HG03066 (cell line): Measurements from ENCODE around the gene FN1.
"Not testable (repeated sequence)": the region's sequence is repeated elsewhere in the genome, so short reads cannot be mapped to it uniquely, and the experiment has no call there.

Experiments
- ATAC-seq: cut with Tn5 transposase; IDR thresholded peaks from one replicate; pipeline ENCODE4 v1.9.1; 2021; ENCODE audit warnings: low read depth; ENCODE audit not compliant: unreplicated experiment

The FN1 gene

DNA sequence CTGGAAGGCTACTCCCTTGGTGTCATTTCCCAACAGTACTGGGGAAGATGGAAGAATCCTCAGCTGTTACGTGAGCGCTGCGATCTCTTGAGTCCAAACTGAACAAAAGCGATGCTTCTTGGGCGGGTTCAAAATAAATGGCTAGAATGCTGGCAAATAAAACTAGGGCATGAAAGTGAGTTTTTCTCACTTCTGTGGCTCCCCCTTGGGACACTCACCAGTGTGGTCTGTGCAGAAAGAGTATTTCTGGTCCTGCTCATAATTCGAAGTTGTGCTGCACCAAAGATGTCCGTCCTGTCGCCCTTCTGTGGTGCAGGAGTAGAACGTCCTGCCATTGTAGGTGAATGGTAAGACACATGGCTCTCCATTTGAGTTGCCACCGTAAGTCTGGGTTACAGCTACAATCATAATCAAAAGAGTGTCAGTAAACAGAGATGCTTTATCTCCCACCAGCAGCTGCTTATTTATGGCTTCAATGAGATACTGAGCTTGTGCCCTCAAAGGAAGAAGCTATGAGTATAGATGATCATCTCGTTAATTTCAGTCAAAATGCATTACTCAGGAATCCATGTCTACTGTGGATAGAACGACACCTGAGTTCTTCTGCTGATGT lies 11.8 kb downstream of the FN1 start:
- ATAC-seq, result no peak

DNA sequence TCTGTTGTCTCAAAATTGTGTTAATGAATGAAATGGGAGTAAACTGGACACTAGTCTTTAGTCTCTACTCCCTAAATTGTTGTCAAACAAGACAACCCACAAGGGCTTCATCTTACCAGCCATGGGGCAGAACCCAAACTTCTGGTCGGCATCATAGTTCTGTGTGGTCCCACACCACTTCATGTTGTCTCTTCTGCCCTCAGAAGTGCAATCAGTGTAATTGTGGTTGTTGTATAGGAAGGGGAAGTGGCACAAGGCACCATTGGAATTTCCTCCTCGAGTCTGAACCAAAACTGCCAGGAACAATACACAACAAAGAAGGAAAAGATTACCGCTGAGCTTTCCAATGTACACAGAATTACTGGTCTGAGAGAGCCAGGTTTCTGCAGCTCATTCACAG lies 12.6 kb downstream of the FN1 start:
- ATAC-seq, result no peak

DNA sequence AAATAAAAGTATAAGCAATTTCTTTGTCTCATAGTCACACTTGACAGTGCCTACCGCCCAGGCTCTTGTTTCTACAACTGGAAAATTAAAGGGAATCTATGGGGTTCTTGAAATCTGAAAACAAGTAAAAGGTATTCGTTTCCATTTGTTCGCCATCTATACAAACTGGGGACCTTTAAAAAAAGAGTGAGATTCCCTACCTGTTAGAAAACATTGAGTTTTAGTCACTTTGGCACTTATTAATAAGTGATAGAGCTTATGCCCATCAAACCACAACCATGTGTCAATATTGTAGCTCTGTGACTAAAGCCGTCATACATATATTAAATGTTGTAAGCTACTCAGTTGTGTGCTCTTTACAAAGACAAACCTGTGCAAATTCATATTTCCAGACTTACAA lies 13.2 kb downstream of the FN1 start:
- no peak for ATAC-seq

DNA sequence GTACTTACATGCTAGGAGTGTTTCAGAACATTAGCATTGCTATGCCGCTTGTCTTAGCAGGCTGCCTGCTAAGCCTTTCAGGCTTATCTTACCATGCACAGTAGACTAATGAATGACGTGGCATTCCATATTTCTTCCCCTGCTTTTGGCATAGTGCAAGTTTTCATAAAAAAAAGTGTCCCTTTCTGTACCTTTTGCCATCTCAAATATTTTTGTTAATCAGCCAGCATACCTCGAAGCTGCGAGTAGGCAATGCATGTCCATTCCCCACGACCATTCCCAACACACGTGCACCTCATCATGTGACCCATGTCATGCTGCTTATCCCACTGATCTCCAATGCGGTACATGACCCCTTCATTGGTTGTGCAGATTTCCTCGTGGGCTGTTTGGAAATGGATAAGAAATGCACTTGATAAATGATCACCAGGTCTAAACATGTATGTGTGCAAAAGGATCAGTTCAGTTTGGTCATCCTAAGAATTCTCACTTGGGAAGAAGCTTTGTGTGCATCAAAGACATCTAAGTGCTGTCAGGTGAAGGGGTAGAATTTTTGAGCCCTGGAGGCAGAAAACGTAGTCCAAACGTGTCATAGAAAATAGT lies 13.9 kb downstream of the FN1 start:
- no peak for ATAC-seq

DNA sequence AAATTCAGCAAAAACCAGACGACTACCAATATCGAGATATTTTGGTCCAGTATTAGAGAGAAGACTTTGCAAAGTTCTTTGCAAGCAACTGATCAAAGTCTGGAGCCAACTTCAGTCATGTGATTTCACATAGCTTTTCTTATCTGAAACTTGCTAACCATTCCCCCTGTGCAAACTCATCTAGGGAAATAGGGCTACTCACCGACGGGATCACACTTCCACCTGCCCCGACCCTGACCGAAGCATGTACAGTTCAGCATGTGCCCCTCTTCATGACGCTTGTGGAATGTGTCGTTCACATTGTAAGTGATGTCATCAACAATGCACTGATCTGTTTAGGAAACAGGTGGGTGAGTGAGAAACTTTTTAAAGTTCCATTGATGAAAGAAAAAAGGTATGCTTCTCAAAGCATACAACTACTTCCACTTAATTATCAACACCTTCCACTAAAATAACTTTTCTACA lies 15.4 kb downstream of the FN1 start:
- ATAC-seq, result no peak

DNA sequence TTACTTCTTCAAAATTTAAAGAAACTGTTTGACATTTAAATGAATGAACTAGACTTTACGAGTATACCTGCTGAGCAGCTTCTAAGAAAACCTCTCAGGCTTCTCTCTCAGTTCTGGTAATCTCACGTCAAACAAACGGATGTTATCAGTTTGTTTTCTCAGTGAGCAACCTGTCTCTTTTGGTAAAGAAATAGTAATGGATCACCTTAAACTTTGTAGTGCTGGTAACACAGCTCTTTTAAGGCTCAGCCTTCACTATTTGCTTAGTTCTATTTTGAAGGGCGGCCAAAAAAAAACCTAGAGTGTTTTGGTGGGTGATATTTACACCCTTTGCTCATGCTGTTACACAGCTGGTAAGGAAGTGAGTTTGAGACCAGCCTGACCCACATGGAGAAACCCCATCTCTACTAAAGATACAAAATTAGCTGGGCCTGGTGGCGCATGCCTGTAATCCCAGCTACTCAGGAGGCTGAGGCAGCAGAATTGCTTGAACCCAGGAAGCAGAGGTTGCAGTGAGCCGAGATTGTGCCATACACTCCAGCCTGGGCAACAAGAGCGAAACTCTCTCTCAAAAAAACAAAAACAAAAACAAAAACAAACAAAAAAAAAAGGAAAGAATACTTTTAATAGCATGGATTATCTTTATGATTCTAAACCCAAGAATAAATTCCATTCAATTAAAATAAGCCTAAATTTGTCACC lies 15.9 kb downstream of the FN1 start:
- ATAC-seq, result no peak

DNA sequence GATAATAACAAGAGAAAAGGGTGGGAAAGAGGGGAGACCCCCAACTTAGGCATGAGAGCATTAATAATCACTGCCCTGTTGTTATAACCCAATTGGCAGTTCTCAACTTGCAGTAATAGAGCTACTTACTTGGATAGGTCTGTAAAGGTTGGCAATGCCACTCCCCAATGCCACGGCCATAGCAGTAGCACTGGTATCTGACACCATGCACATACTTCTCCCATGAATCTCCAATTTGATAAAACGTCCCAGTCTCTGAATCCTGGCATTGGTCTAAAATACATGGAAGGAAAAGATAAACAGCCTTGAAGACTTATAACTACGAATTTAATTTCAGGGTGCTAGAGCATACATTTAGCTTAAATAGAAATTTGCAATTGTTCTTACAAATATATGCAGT lies 16.8 kb downstream of the FN1 start:
- ATAC-seq, result no peak

DNA sequence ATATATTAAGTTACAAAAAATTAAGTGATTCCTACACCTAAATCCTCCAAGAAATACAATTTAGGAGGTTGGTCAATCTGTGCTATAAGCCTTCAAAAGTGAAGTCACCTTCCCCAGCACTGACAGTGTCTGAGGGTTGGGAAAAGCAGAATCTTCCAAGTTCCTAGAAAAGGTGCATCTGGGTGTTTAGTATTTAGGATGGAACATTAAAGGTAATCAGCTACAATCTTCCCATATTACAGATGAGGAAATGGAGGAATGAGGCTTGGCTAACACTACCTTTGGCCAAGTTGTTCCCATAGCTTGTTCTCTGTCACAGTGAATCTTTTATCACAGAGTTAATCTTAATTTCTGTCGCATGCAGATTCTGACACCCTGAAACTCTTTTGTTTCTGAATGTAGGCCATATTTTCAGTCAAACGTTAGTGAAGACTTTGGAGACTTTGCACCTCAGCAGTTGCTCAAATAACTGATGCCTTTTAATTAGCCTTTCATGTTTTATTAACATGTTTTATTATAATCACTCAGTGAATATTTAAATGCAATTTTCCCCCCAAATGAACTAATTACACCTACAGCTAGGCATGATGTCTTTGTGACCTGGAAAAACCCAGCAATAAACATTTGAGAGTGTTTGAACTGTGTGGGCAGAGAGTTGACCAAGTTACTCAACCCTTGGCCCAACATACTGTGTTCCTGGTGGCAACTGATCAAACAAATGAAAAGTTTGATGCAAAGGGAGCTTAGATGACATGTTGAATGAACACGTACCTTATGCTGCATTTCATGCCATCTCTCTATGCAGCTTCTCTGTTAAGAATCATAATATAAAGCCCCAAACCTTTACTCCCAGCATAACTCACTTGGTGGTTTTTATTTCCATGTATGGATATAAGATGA lies 17.6 kb downstream of the FN1 start:
- no peak for ATAC-seq

DNA sequence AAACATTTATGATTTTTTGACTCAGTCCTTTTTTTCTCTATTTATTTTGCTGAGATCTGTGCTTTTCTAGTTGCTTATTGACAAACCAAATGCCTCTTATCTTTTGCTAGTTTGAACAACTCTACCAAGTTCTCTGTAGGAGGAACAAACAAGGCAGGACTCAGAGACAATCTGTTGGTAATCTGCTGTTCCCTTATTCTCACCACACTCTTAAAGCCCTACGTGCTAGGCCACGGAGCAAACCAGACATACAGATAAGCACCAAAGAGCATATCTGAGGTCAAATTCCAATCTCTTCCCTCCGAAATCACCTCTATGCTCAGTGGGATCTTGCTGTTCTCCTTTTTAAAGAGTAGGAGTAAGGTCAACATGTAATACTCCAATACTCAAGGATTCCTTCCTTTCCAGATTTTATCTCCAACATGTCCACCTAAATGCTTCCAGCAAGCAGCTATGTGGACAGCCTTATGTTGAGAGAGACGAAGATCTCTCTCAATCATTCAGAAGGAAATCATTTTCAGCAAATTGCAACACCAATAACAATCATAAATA lies 18.4 kb downstream of the FN1 start:
- ATAC-seq, result no peak

DNA sequence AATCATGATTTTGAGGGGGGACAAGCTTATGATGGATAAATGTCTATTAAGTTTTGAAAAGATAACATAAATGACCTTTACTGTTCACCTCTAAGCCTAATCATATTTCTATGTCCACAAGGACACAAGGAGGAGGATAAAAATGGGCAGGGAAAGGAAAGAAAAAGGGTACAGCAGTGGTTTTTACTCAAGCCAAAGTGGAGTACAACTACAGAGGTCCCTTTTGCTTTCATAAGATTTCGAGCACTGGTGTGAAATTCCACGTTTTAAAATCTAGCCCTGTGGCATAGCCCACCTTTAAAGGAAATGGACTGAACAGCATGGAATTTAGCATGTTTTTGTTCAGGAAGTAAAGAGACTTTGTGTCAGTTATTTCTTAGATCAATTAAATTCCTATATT lies 19.2 kb downstream of the FN1 start:
- ATAC-seq, result no peak

DNA sequence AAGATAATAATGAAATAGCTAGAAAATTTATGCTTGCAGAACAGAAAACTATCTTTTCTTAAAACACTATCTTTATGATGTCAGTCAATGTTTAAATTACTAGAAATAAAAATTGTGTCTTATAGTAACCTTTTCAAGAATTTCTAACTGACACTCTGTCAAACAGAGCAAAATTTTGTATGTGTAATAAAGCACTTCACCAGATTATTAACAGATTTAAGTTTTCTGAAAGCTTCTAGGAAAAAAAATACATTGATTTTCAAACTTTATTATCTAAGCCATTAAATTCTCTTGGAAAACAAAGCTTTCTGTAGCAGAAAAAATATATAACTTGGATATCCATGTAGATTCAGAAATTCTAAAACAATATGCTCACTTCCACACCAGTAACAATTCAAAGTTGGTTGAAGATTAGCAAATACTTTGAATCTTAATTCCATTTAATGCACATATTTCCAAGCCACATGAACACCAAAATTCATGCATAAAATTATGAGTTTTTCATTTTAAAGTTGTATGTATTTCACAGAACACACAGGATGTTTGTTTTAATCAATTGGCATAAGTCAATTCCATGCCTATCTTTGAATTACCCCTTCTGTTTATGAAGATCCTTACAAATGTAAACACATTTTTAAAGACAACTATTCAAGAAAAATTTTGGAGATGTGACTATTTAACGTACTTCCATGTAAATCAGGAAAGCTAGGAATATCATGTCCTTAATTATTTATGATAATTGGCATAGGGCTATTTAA lies 19.9 kb downstream of the FN1 start:
- ATAC-seq, result no peak

DNA sequence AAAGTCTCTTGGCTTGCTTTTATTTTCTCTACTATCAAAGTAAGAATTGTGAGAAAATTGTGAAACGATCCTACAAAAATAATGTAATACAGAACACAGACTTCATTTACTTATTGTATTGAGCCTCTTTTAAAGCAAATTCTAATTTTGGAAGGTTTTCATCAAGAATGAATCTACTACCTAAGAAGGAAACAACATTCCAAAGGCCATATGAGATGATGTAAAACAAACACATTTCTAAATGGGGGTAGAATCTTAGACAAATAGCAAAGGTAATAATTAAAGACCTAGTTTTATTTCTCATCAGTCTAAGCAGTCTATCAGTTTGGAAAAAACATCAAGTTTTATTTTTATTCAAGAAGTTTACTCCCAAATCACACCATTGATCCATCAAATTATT lies 20.6 kb downstream of the FN1 start:
- ATAC-seq, result no peak

DNA sequence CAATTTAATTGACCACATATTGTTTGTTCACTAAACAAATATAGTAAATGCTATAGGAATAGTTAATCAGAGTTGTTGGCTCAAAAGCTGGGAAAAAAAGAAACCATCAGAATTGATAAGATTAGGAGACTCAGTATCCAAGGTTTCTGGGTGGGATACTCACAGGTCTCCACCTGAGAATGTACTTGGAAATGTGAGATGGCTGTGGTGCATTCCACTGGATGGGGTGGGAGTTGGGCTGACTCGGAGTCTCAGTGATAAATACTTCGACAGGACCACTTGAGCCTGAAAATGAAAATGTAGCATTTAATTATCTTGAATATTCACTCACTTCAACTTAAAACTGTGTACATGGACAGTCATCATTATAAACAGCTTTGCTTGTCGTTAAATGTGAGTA lies 21.2 kb downstream of the FN1 start:
- no peak for ATAC-seq

DNA sequence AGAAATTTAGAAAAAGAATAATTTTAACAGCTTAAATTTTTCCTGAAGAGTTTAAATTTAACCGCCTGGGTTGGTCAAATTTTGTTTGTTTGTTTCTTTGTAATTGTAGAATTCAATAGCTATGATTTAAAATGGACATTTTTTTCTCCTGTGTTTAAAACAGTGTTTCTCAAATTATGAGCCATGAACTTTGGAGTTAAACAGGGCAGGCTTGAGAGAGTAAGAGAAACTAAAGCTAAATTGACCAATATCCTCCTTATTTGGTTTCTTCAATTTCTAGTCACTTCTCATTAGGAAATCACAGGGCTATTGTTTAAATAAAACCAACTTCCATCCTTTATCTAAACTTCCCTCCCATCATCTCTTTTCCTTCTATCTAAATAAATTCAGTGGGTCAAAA lies 21.9 kb downstream of the FN1 start:
- ATAC-seq, result no peak

DNA sequence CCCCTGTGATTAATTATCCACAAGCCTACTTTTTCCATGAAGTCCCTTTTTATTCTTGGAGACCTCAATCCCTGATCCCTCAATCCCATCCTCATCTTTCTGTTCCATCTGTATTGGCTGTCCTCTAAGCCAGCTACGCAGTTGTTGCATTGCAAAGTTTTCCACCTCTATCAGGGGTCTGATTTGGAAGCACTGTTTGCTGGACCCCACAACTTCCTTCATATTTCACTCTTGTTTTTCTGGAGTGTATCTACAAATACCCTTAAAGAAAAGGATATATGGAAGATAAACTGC lies 22.4 kb downstream of the FN1 start:
- no peak for ATAC-seq

DNA sequence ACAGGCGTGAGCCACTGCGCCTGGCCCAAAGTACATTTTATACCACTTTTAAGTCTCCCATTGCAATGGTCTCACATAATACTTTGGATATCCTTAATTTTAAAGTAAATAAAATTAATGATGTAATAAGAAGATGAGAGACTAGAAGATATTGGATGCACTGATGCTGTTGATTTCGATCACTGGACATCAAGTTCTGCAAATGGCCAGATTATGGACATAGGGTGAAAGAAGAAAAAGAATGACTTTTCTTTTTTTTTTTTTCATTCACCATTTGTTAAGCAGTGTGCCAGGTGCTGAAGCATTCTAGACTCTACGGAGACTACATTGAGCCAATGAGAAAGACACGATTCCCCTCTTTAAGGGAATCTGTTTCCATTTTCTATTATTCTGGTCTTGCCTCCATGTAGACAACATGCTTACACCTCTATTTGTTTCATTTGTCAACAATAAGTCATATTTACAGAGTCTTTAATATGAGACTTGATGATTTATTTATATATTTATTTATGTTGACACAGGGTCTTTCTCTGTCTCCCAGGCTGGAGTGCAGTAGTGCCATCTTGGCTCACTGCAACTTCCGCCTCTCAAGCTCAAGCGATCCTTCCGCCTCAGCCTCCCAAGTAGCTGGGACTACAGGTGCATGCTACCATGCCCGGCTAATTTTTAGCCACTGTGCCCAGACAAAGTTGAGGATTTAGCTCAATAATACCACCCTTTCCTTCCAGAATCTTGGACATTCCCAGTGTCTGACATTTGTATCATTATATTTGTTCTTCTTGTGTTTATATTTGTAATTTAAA lies 23.7 kb downstream of the FN1 start:
- ATAC-seq, result no peak

DNA sequence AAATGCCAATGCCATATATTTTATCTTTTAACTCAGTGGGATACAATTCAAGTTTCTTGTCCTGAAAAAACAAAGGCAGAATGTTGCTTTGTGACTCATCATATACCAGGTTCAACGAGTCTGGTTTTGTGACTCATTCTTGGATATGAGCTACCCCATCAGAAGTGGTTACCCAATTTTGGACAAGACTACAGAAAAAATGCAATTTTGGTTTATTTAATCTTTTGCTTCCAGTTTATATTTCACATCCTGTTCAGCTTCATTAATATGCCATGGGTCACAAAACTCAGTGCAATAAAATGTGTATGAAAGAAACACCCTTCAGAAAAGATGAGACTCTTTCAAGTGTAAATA lies 25.0 kb downstream of the FN1 start:
- ATAC-seq, result no peak

DNA sequence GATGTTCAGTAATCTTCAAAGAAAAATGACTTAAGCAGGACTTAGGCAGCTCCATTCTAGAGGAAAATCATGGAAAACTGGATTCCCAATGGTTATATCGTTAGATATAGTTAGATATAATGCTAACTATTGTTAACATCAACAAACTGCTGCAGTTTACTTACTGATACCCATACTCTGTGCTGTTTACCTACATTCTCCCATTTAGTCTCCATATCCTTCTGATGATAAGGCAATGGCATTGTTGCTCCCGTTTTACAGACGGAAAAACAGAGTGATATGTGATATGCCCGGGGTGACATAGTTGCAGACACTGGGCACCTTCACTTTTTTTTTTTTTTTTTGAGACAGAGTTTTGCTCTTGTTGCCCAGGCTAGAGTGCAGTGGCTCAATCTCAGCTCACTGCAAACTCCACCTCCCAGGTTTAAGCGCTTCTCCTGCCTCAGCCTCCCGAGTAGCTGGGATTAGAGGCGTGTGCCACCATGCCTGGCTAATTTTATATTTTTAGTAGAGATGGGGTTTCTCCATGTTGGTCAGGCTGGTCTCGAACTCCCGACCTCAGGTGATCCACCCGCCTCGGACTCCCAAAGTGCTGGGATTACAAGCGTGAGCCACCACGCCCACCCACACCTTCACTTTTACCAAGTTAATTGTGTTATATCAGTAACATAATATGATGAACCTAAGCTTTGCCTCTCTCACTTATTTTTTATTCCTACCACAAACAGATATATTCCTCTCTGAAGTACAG lies 25.5 kb downstream of the FN1 start:
- not testable (repeated sequence) for ATAC-seq
